CD4-positive, alpha-beta T cell treated with Interleukin-10 for 1 hour (primary cell): ENCODE measurements around the gene BRD7.

Experiments
- DNase-seq: peaks from one replicate; pipeline ENCODE4 v3.0.0-alpha.2; 2020

The BRD7 gene

GRCh38 chr16:50288920-50289319 lies 79.9 kb downstream of the BRD7 start:
- DNase-seq: no peak

GRCh38 chr16:50288026-50288425 lies 80.8 kb downstream of the BRD7 start:
- no peak for DNase-seq

GRCh38 chr16:50286681-50287080 lies 82.1 kb downstream of the BRD7 start:
- DNase-seq: no peak

DNA sequence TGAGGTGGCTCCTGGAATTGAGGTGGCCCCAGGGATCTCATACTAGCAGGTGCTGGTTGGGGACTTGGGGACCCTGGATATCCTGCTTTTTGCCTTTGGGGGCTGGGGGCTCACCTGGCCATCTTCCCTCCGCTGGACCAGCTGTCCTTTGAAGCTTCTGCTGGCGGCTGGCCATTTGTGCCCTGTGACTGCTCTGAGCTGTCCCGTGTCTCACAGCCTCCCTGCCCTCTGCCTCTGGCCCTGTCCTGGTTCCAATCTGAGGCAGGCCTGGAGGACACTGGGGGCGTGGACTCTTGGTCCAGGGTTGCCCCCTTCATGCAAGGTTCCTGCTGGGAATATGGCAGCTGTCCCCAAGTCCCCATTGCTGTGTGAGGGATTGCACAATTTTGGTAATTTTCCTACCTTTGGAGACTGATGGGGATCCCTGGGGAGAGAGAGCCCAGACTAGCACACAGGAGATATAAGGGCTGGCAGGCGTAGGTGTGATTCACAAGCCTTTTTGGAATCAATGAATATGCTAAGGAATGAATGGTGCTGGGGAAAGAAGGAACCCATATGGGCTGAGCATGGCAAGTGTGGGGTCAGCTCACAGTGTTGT lies 83.3 kb downstream of the BRD7 start:
- DNase-seq: no peak

- DNase-seq: no peak
Measured at GRCh38 chr16:50284131-50284911, 84.5 kb downstream of the BRD7 start.

DNA sequence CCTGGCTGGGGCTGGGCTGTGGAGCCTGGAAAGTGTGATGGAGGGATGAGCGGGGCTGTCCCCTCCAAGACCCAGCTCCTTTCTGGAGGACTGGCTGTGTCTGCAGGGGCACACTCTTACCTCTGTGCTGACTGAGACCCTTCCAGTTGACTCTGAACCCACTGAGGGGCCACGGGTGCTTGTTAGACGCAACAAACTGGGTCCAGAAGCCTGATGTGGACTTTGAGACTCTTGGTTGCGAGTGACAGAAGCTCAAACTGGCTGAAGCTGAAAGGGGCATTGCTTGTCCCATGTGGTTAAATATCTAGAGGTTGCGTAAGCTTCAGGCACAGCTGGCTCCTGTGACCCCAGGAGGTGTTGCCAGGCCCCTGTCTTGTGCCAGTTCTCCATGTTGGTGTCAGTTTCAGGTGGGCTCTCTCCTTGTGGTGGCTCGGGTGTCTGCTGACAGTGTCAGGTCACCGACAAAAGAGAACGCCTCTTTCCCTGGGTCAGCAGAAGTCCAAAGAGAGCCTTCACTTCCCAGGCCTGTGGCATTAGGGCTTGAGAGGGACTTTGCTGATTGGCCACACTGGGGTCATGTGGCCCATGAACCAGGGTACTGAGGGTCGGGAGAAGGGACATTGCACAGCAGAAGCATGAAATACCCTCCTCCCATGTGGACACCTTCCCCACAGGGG lies 85.7 kb downstream of the BRD7 start:
- DNase-seq: no peak

- DNase-seq: peak; percentile 73
Measured at GRCh38 chr16:50282010-50282538, 86.7 kb downstream of the BRD7 start.

- no peak for DNase-seq
Measured at GRCh38 chr16:50281391-50282009, 87.3 kb downstream of the BRD7 start.

GRCh38 chr16:50280932-50281331 lies 87.9 kb downstream of the BRD7 start:
- no peak for DNase-seq

- no peak for DNase-seq
Measured at GRCh38 chr16:50279504-50279865, 89.3 kb downstream of the BRD7 start.

DNA sequence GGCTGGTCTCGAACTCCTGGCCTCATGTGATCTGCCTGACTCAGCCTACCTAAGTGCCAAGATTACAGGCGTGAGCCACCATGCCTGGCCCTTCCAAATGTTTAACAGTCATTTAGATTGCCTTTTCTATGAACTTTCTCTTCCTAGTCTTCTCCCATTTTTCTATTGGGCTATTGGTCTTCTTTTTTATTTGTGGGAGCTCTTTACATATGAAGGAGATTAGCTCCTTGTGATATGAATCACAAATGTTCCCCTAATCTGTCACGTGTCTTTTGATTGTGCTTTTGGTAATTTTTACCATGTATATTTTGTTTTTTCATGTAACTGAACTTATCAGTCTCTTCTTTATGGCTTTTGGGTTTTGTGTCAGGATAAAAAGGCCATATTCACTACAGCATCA lies 90.5 kb downstream of the BRD7 start:
- DNase-seq: no peak

DNA sequence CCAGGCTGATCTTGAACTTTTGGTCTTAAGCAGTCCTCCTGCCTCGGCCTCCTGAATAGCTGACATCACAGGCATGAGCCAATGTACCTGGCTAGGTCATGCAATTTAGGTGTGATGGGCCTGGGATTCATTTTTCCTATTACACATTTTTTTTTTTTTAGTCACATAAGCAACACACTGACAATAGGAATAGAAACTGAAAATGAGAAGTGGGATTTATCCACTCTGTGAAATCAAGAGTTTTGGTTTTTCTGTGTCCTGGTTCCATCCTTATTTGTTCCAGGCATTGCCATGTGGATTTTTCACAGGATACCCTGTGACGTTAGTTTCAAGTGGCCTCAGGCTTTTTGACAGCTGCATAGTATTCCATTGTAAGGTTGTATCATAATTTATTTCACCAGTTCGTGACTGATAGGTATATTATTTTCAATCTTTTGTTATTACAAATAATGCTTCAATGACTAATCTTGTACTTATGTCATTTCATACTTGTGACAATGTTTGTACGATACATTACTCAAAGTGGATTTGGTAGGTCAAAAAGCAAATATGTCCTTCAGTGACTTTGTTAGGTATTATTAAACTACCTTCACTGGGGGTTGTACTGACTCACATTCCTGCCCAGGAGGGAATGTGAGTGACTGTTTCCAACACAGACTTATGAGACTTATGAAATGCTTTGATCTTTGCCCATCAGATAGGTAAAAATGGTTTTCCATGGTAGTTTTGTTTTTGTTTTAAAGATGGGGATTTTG lies 91.8 kb downstream of the BRD7 start:
- no peak for DNase-seq

DNA sequence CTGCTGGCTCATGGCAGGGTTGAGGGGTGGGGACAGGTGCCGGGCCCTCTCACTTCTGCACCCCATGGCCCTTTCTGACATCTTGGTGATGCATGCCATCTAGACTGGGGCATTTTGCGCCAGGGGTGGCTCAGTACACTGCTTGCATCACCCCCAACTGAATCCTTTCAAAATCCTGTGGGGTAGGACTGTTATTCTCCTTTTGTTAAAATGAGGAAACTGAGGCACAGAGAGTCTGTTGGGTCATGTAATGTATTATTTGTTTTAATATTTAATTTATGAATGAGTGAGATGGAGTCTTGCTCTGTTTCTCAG lies 92.5 kb downstream of the BRD7 start:
- no peak for DNase-seq

- no peak for DNase-seq
Measured at GRCh38 chr16:50275428-50276325, 93.1 kb downstream of the BRD7 start.

DNA sequence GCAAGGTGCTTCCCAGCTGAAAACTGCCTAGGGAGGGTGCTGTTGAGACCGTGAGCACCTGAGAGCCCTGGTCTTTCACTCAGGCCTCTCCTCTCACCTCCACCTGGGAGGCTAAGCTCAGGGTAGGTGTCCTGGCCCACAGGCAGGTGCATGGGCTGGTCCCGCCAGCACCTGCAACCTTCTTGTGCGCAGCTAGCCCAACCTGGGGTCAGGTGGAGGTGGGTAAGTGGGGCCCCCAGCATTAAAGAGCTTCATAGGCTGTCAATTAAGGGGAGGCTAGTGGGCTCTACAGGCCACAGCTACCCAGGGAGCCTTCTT lies 93.7 kb downstream of the BRD7 start:
- no peak for DNase-seq

- DNase-seq: peak; percentile 62
Measured at GRCh38 chr16:50274326-50275097, 94.3 kb downstream of the BRD7 start.

- peak; percentile 38 for DNase-seq
Measured at GRCh38 chr16:50273888-50274325, 94.9 kb downstream of the BRD7 start.

DNA sequence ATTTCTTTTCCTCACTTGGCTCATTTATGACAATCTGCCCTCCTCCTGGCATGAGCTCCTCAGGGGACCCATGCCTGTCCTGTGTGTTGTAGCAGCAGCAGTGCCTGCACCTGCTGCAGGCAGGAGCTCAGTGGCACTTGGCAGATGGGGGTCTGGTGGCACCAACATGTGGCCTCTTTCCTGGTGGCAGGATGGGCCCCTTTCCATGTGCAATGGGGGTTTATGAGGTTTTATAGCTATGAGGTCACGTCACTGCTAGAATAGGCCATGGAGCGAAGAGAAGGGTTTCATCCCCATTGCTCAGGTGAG lies 95.5 kb downstream of the BRD7 start:
- no peak for DNase-seq

DNA sequence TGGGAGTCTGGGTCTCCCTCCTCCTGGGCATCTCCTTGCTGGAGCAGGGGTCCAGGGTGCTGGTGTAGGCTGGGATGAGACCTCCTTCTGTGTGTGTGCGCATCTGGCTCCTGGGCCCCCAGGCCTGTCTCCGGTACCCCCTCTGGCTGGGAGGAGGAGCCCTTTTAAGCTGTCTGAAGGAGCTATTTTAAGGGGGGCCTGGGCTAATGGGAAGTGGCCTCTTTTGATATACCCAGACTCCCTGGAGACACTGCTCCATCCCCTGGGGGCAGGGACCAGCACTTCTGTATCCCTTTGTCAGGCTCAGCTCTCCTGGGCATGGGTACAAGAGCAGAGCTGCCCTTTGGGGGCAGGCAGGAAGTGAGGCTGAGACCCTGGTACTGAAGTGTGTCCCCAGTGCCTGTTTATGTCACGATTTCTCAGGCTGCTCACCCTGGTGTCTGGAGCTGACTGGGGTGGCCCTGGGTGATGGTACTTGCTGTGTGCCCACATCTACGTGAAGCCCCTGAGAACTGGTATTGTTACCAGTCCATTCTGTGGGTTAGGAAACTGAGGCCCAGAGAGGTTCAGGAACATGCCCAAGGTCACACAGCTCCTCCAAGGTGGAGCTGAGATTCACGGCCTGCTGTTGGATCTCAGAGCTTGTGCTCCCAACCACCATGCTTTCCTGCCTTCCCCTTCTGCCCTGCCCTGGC lies 96.0 kb downstream of the BRD7 start:
- no peak for DNase-seq

DNA sequence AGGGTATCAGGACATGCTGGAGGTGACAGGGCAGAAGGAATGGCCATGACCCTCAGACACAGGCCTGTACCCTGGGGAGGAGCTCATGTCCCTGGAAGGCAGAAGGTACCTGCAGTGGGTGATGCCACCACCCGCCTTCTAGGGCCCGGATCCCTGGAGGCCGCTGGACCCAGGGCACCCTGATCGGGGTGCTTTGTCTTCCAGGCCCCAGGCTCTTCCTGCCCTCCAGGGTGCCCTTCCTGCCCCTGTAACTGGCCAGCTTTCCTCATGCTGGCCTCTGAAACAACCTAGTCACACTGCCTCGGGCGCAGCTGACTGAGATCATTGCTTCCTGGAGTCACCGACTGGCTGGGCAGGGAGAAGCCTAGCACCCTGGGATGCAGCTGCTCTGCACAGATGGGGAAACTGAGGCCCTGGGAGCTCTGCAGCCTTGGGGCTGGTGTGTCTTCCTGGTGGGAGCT lies 96.6 kb downstream of the BRD7 start:
- no peak for DNase-seq
